GM23248 (cell line): Measurements from ENCODE around the gene CEP43.

ENCODE experiments used
- EZH2 ChIP-seq: fragments of 200-600 bp; sonication (generic); IDR thresholded peaks from 2 replicates; pipeline ENCODE4 v1.6.1; 2018; ENCODE audit warnings: antibody characterized with exemption, mild to moderate bottlenecking; ENCODE audit not compliant: insufficient read depth, poor library complexity, severe bottlenecking
- EZH2phosphoT487 ChIP-seq: fragments of 200-600 bp; sonication (generic); IDR thresholded peaks from 2 replicates; pipeline ENCODE4 v1.6.1; 2018; ENCODE audit warnings: antibody characterized with exemption, moderate library complexity, mild to moderate bottlenecking, low read depth; ENCODE audit not compliant: insufficient read depth

- TF ChIP-seq EZH2 (no peak), EZH2phosphoT487 (no peak)
These were observed 11.3 kb upstream of the CEP43 start for GRCh38 chr6:166987930-166988329.
